Activated T-cell treated with anti-CD3 and anti-CD28 coated beads, Interleukin-2, amount 50 U/mL, for 4 hours (primary cell): Measurements from ENCODE around the gene C1QL3. TPM values are rescaled to one million over a fixed set of nuclear protein-coding genes. Genes with fewer than 3 reads are reported as not detected.

Experiments used
- ATAC-seq, 2 donors: fragments of 200-7000 bp; cut with Tn5 transposase; one replicate each; pipeline ENCODE4 v1.10.0; 2021
- DNase-seq: peaks from one replicate; pipeline ENCODE4 v3.0.0-alpha.2; 2020
- H3K27me3 Mint-ChIP-seq: one replicate; pipeline ENCODE4 v1.8.0; 2021; ENCODE audit warnings: low read depth, mixed read lengths
- H3K36me3 Mint-ChIP-seq: one replicate; pipeline ENCODE4 v1.8.0; 2022; ENCODE audit warnings: mixed read lengths; ENCODE audit not compliant: insufficient read depth
- H3K4me1 Mint-ChIP-seq: one replicate; pipeline ENCODE4 v1.8.0; 2021; ENCODE audit warnings: low read depth, mixed read lengths
- H3K4me3 Mint-ChIP-seq: one replicate; pipeline ENCODE4 v1.8.0; 2021; ENCODE audit warnings: mild to moderate bottlenecking, moderate library complexity, mixed read lengths
- H3K9me3 Mint-ChIP-seq: one replicate; pipeline ENCODE4 v1.8.0; 2021; ENCODE audit warnings: mixed read lengths
- total RNA-seq, 3 donors: library from RNA; stranded (reverse); gene quantifications; one replicate each; pipeline ENCODE4 v1.2.1, GENCODE V29; 2021

Gene C1QL3
- total RNA-seq, 3 donors from 2014 or later: not detected

DNA sequence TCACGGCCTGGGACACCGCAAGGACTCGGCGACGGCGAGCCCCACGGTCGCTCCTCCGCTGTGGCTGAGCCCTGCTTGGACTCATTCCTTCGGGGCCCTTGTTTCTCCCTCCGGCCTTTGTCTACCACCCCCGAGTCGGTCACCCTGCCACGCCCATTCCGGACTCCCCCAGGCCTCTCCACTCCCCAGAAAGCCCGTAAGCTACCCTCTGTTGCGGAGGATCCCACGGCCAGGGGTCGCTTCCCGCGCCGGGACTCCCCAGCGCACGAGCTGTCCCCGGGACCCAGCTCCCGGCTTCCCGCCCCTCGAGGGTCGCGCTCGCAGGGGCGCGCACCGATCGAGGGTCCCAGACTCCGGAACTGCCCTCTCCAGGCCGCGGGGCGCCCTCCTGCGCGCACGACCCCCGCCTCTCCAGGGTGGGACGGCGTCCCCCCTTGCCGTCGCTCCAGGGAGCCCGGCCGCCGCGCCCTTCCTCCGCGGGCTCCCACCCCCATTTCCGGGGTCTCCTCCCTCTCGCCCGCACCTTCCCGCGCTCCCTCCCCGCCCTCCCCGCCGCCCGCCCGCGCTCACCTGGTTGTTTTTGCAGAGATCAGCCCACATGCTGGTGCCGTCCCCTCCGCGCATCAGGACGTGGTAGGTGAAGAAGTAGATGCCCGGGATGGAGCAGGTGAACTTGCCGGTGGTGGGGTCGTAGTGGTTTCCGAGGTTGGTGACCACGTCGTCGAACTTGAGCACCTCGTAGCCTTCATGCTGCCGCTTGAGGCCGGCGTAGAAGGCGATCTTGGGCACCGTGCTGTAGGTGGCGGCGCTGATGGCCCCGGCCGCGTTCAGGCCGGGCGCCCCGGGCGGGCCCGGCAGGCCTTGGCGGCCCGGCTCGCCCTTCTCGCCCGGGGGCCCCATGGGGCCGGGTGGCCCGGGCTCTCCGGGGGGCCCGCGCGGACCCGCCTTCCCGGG lies 1.5 kb downstream of the C1QL3 start:
- DNase-seq: no peak
- ATAC-seq: peak; percentile 33 to 58

GRCh38 chr10:16519250-16519907 lies 2.3 kb downstream of the C1QL3 start:
- DNase-seq (no peak), ATAC-seq (no peak)
- H3K9me3 Mint-ChIP-seq: no peaks in the 10 kb centered on the region
- H3K36me3 Mint-ChIP-seq: peaks cover 6% of the 10 kb centered on the region
- peak overlapping the region; percentile 70 for H3K4me3 Mint-ChIP-seq
- peaks cover 41% of the 10 kb centered on the region for H3K27me3 Mint-ChIP-seq
- peaks cover 12% of the 10 kb centered on the region for H3K4me1 Mint-ChIP-seq

More for the DNA sequence above, 1.5 kb downstream of the C1QL3 start:
- peaks cover 45% of the 10 kb centered on the region for H3K27me3 Mint-ChIP-seq
- H3K36me3 Mint-ChIP-seq: no peaks in the 10 kb centered on the region
- peak overlapping the region; percentile 71 for H3K4me3 Mint-ChIP-seq
- no peaks in the 10 kb centered on the region for H3K9me3 Mint-ChIP-seq
- peaks cover 12% of the 10 kb centered on the region for H3K4me1 Mint-ChIP-seq

GRCh38 chr10:16518822-16519221 lies 2.9 kb downstream of the C1QL3 start:
- Mint-ChIP-seq H3K9me3 (no peaks in the 10 kb centered on the region), H3K4me1 (peaks cover 12% of the 10 kb centered on the region), H3K4me3 (no peak overlapping the region), H3K27me3 (peaks cover 36% of the 10 kb centered on the region), H3K36me3 (peaks cover 6% of the 10 kb centered on the region)
- DNase-seq (no peak), ATAC-seq (no peak)

DNA sequence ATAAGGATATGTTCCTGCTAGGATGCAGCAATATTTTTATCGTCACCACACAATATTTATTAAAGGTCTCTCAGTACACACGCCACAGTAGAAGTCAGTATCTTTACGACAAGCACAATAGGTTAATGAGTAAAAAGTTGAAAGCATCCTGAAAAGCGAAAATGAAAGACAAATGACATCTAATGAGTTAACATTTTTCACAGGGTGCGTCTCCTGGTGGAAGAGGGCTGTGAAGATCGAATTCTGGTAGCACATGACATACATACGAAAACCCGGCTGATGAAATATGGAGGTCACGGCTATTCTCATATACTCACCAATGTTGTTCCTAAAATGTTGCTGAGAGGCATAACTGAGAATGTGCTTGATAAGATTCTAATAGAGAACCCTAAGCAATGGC lies 10.8 kb downstream of the C1QL3 start:
- H3K27me3 Mint-ChIP-seq: no peaks in the 10 kb centered on the region
- no peak overlapping the region for H3K4me3 Mint-ChIP-seq
- DNase-seq (no peak), ATAC-seq (no peak)
- H3K36me3 Mint-ChIP-seq: peaks cover 25% of the 10 kb centered on the region
- no peaks in the 10 kb centered on the region for H3K4me1 Mint-ChIP-seq
- H3K9me3 Mint-ChIP-seq: no peaks in the 10 kb centered on the region

- H3K27me3 Mint-ChIP-seq: no peaks in the 10 kb centered on the region
- no peak overlapping the region for H3K4me3 Mint-ChIP-seq
- H3K36me3 Mint-ChIP-seq: peaks cover 25% of the 10 kb centered on the region
- H3K9me3 Mint-ChIP-seq: no peaks in the 10 kb centered on the region
- DNase-seq (no peak), ATAC-seq (no peak)
- H3K4me1 Mint-ChIP-seq: no peaks in the 10 kb centered on the region
These were observed 11.7 kb downstream of the C1QL3 start for GRCh38 chr10:16509996-16510395.

- no peaks in the 10 kb centered on the region for H3K9me3 Mint-ChIP-seq
- H3K4me1 Mint-ChIP-seq: peaks cover 2% of the 10 kb centered on the region
- no peaks in the 10 kb centered on the region for H3K27me3 Mint-ChIP-seq
- no peak for DNase-seq
- H3K36me3 Mint-ChIP-seq: peaks cover 13% of the 10 kb centered on the region
- H3K4me3 Mint-ChIP-seq: no peak overlapping the region
- ATAC-seq: no peak
These were observed 16.5 kb downstream of the C1QL3 start for GRCh38 chr10:16505161-16505560.

DNA sequence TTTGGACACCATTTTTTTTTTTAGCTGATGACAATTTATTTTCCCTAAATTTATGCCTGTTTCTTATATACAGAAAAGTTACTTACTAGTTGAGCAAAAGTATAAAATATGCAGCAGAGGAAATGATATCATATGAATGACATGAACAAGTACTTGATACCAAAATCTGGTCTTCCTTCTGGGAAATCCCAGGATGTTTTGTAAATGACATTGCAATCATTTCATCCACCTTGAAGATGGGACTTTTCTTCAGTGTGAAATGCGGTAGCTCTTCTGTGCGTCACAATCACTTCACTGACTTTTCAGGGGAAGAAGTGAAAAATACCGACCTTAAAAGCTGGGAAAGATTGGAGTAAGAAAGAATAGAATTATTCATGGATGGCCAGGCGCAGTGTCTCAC lies 23.8 kb downstream of the C1QL3 start:
- no peak for DNase-seq
- no peaks in the 10 kb centered on the region for H3K27me3 Mint-ChIP-seq
- no peaks in the 10 kb centered on the region for H3K4me1 Mint-ChIP-seq
- ATAC-seq: no peak
- H3K4me3 Mint-ChIP-seq: no peak overlapping the region
- H3K9me3 Mint-ChIP-seq: no peaks in the 10 kb centered on the region
- H3K36me3 Mint-ChIP-seq: peaks cover 21% of the 10 kb centered on the region

GRCh38 chr10:16493884-16494536 lies 27.7 kb downstream of the C1QL3 start:
- Mint-ChIP-seq H3K4me1 (no peaks in the 10 kb centered on the region), H3K9me3 (no peaks in the 10 kb centered on the region), H3K27me3 (no peaks in the 10 kb centered on the region), H3K36me3 (peaks cover 36% of the 10 kb centered on the region), H3K4me3 (no peak overlapping the region)
- DNase-seq: no peak
- ATAC-seq: no peak

DNA sequence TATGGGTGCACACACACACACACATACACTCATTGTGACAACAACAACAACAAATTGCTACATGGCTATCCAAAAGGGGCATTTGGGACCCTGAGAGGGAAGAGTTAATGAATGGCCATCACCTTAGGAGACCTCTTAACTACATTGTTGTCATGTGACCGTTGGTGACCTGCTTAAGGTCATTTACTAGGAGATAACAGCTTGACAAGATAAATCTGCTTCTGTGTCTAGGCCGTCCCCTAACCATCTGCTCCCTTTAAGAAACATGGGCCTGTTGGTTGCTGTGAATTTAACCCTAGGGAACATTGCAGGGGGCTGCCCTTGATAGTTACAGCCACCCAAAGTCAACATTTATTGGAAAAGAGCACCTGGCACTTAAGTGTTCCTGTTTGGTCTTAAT lies 29.7 kb downstream of the C1QL3 start:
- Mint-ChIP-seq H3K4me1 (no peaks in the 10 kb centered on the region), H3K27me3 (no peaks in the 10 kb centered on the region), H3K36me3 (peaks cover 32% of the 10 kb centered on the region), H3K9me3 (no peaks in the 10 kb centered on the region), H3K4me3 (no peak overlapping the region)
- ATAC-seq (no peak), DNase-seq (no peak)

DNA sequence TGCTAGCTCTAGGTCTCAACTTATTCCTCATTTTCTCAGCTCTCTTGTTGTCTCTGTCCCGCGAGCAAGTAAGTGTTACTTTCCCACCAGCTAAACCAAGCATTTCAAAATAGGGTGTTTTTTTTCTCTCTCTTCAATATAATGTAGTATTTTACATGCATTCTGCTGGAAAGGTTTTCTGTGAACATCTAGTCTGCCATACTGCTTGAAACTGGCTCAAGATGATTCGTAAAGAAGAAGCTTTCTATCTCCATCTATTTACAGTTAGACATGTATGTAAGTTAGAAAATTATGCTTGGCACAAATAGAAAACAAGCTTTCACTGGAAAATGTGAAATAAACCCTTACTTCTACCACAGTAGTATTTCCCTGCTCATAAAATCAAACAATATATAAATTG lies 31.2 kb downstream of the C1QL3 start:
- DNase-seq (no peak), ATAC-seq (no peak)
- no peaks in the 10 kb centered on the region for H3K9me3 Mint-ChIP-seq

GRCh38 chr10:16483241-16483917 lies 38.3 kb downstream of the C1QL3 start:
- no peak for DNase-seq
- H3K9me3 Mint-ChIP-seq: no peaks in the 10 kb centered on the region
- peaks cover 27% of the 10 kb centered on the region for H3K36me3 Mint-ChIP-seq
- no peak for ATAC-seq
- no peaks in the 10 kb centered on the region for H3K27me3 Mint-ChIP-seq
- no peak overlapping the region for H3K4me3 Mint-ChIP-seq
- H3K4me1 Mint-ChIP-seq: no peaks in the 10 kb centered on the region

More for the DNA sequence above, 31.2 kb downstream of the C1QL3 start:
- H3K36me3 Mint-ChIP-seq: peaks cover 42% of the 10 kb centered on the region
- no peaks in the 10 kb centered on the region for H3K27me3 Mint-ChIP-seq
- H3K4me3 Mint-ChIP-seq: no peak overlapping the region
- H3K4me1 Mint-ChIP-seq: no peaks in the 10 kb centered on the region

DNA sequence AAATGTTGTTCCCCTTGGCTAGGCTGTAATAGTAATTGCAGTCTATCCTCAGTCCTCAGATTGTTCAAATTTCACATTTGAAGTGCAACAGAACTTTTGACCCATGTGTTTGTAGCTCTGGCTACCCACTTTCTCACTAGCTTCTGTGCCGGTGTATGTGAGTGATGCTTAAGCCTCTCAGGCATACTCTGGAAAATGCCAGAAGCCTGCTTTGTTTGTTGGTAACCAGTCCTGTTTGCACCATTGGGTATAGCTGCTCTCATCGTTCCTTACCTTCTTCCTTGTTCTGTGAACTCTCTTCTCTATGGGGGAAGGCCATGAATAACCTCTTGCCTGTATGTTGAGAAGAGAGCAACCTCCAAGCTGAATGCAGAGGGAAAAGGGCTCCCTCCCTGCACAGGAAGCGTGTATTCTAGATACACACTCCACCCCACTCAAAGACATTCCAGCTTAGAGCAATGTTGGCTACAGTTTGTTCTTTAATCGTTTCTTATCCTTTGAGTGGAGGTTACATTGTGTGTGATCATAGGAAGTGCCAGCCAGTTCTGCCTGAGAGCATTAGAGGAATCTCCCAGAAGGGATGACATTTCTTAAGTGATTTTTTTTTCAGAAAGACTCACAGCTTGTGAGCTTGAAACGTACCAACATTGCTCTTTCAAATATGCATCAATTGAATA lies 40.5 kb downstream of the C1QL3 start:
- ATAC-seq (no peak), DNase-seq (no peak)
- Mint-ChIP-seq H3K36me3 (peaks cover 19% of the 10 kb centered on the region), H3K4me1 (no peaks in the 10 kb centered on the region), H3K9me3 (no peaks in the 10 kb centered on the region), H3K4me3 (no peak overlapping the region), H3K27me3 (no peaks in the 10 kb centered on the region)

- no peak for ATAC-seq
- DNase-seq: no peak
- peaks cover 8% of the 10 kb centered on the region for H3K36me3 Mint-ChIP-seq
- no peaks in the 10 kb centered on the region for H3K27me3 Mint-ChIP-seq
- H3K4me3 Mint-ChIP-seq: no peak overlapping the region
- no peaks in the 10 kb centered on the region for H3K4me1 Mint-ChIP-seq
- no peaks in the 10 kb centered on the region for H3K9me3 Mint-ChIP-seq
These were observed 42.9 kb downstream of the C1QL3 start for GRCh38 chr10:16478801-16479200.

DNA sequence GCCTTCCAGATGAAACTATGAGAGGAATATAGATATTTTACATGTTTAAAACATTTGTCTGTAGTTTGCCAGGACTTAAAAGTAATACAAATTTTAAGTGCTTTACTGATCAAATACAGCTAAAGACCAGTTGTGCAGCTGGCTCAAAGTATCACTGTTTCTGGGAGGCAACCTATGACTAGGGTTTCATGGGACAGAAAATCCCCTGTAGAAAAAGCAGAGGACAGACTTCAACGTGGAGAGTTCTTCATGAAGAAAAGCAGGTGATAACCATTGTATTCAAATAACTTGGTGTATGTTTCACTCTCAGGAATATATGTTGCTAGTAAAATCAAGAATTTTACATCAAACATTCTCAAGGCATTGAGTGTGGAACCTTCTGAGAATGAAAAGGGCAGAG lies 43.9 kb downstream of the C1QL3 start:
- Mint-ChIP-seq H3K27me3 (no peaks in the 10 kb centered on the region), H3K9me3 (no peaks in the 10 kb centered on the region), H3K4me3 (no peak overlapping the region), H3K4me1 (no peaks in the 10 kb centered on the region), H3K36me3 (peaks cover 8% of the 10 kb centered on the region)
- ATAC-seq (no peak), DNase-seq (no peak)
